Measurements from ENCODE around the gene TEDC2.

TEDC2 gene

DNA sequence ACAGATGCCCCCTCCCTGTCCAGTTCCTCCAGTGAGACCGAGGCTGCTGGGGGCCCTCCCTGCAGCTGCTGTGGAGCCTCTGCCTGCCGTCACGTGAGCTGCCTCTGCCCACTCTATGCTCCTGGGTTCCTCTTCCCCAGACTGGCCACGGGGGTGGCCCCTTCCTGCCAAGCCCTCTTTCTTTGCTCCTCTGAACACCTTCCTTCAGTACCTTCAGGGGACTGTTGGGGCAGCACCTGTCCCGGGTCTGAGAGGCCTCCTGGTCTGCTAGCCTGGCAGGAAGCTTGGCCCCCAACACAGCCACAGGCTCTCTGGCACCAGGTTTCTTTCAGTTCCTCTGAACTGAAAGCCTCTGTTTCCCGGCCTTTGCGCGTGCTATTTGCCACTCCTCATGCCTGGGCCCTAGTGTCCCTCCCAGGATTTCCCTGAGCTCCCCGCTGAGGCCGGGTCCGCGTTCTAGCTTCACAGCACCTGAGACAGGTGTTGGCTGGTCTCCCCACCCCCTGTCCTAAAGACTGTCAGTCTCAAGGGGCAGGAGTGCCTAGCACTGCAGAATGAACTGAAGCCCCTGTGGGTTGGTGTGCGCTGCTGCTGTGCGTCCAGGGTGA, 47.2 kb downstream of the TEDC2 start:
- Histone ChIP-seq H3K36me3 (ENCODE audit: control insufficient read depth, insufficient read depth, low read length) (no peaks in the 10 kb centered on the region), H3K9me3 (ENCODE audit: control insufficient read depth, insufficient read depth, low read length) (no peaks in the 10 kb centered on the region), H3K9ac (ENCODE audit: low read depth, low read length) (no peak overlapping the region), H3K4me1 (ENCODE audit: control insufficient read depth, insufficient read depth, low read length) (no peaks in the 10 kb centered on the region), H3K4me3 (ENCODE audit: low read depth, low read length) (no peak overlapping the region), H3K27me3 (ENCODE audit: control insufficient read depth, insufficient read depth, low read length) (no peaks in the 10 kb centered on the region)

DNA sequence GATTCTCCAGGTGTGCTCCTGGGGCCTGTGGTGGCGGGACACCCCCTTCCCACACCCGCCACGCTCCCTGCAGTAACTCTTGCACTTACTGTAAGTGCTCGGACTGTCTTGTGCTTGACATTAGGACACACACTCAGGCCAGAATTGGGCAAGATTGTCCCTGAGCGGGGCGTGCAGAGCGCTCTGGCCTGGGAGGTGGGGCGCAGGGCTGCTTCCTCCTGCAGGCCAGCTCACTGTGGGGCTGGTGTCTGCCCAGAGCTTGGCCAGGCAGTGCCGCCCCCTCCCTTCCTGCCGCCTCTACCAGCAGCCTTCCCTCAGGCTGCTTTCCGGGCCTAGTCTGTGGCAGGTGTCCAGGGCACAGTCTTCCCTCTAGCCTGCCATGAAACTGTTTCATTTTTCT, 47.8 kb downstream of the TEDC2 start:
- no peaks in the 10 kb centered on the region for H3K9me3 ChIP-seq (ENCODE audit: control insufficient read depth, insufficient read depth, low read length)
- no peak overlapping the region for H3K4me3 ChIP-seq (ENCODE audit: low read depth, low read length)
- H3K4me1 ChIP-seq (ENCODE audit: control insufficient read depth, insufficient read depth, low read length): peaks cover under 1% of the 10 kb centered on the region
- H3K9ac ChIP-seq (ENCODE audit: low read depth, low read length): no peak overlapping the region
- no peaks in the 10 kb centered on the region for H3K27me3 ChIP-seq (ENCODE audit: control insufficient read depth, insufficient read depth, low read length)
- no peaks in the 10 kb centered on the region for H3K36me3 ChIP-seq (ENCODE audit: control insufficient read depth, insufficient read depth, low read length)

DNA sequence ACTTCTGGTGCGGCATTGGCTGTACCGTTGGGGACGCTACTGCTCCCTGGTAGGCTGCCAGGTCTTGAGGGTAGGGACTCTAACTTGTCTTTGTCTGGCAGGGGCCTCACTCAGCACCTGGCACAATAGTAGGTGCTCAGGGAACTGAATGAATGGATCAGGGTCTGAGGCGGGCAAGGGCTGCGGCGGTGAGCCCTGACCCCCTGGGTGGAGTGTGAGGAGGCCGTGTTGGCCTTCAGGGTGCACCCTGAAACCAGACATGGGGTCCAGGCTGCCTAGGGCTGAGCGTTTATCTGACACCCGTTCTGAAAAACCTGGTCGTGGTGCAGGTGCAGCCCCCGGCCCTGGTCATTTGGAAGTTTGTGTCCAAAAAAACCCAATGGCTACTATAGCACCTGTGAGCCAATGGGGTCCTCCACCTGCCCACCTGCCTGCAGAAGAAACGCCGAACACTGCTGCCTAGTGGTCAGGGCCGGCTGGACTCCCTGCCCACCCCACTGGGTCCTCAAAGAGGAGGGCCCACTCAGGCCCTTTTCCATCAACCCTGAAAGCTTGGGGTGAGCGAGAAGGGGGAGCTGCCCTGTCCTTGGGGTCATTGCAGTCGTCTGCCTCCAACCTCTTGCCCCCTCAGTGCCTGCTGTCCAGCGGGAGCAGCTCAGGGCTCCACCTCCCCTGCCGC, 49.0 kb downstream of the TEDC2 start:
- no peak overlapping the region for H3K9ac ChIP-seq (ENCODE audit: low read depth, low read length)

DNA sequence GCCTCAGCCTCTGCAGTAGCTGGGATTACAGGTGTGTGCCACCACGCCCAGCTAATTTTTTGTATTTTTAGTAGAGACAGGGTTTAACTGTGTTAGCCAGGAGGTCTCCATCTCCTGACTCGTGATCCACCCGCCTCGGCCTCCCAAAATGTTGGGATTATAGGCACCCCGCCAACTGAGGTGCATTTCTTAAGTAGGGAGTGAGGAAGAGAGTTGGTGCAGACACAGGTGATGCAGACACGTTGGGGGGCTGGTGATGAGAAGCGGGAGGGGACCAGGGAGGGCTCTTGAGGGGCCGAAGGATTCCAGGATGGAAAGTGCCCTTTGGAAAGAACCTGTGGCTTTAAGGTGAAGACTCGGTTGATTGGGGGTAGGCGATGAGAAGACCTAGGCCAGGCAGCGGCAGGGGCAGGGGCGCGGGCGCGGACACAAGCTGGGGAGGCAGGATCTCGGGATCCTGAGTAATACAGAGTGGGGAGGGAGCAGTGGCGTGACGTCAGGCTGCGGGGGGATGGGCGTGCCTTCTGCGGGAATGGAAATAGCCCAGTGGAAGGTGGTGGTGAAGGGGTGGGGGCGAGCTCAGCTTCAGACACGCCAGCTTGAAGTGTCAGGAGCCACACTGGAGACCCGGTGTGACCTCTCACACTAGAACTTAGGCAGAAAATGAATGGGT, 51.4 kb downstream of the TEDC2 start:
- H3K27me3 ChIP-seq (ENCODE audit: control insufficient read depth, insufficient read depth, low read length): no peaks in the 10 kb centered on the region
- peaks cover 7% of the 10 kb centered on the region for H3K4me1 ChIP-seq (ENCODE audit: control insufficient read depth, insufficient read depth, low read length)
- no peaks in the 10 kb centered on the region for H3K36me3 ChIP-seq (ENCODE audit: control insufficient read depth, insufficient read depth, low read length)
- no peaks in the 10 kb centered on the region for H3K9me3 ChIP-seq (ENCODE audit: control insufficient read depth, insufficient read depth, low read length)
- no peak overlapping the region for H3K4me3 ChIP-seq (ENCODE audit: low read depth, low read length)
- no peak overlapping the region for H3K9ac ChIP-seq (ENCODE audit: low read depth, low read length)

More for the DNA sequence above, 49.0 kb downstream of the TEDC2 start:
- Histone ChIP-seq H3K4me1 (ENCODE audit: control insufficient read depth, insufficient read depth, low read length) (peaks cover 6% of the 10 kb centered on the region), H3K9me3 (ENCODE audit: control insufficient read depth, insufficient read depth, low read length) (no peaks in the 10 kb centered on the region), H3K36me3 (ENCODE audit: control insufficient read depth, insufficient read depth, low read length) (no peaks in the 10 kb centered on the region), H3K4me3 (ENCODE audit: low read depth, low read length) (no peak overlapping the region), H3K27me3 (ENCODE audit: control insufficient read depth, insufficient read depth, low read length) (no peaks in the 10 kb centered on the region)

DNA sequence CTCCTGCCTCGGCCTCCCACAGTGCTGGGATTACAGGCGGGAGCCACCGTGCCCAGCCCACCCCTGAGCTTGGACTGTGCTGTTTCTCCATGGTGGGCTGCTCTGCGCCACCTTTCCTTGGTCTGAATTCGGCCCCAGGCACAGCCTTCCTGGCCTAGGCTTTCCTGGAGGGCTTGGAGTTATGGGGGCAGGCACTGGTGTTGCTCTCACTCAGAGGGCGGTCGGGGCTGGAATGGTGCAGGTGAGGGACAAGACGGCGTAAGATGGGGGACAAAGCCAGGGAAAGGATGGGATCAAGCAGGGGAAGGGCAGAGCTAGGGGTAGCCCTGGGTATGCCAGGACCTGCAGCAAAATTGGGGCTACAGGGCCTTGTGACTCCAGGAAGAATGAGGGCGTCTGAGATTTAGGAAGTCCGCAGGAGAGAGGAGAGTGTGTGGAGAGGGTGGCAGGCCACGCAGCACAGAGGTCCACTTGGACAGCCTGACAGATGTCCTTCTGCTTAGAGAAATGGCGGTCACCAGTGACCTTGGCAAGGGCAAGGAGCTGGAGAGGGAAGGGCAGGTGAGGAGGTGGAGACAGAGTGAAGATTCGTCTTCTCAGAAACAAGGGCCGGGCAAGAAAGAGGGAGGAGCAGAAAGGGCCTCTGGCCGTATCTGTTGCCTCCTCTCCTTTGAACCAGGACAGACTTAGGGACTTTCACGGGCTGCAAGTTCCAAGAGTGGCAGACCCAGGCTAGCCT, 52.3 kb downstream of the TEDC2 start:
- no peaks in the 10 kb centered on the region for H3K9me3 ChIP-seq (ENCODE audit: control insufficient read depth, insufficient read depth, low read length)
- no peaks in the 10 kb centered on the region for H3K36me3 ChIP-seq (ENCODE audit: control insufficient read depth, insufficient read depth, low read length)
- H3K27me3 ChIP-seq (ENCODE audit: control insufficient read depth, insufficient read depth, low read length): no peaks in the 10 kb centered on the region
- H3K9ac ChIP-seq (ENCODE audit: low read depth, low read length): no peak overlapping the region
- H3K4me3 ChIP-seq (ENCODE audit: low read depth, low read length): no peak overlapping the region
- H3K4me1 ChIP-seq (ENCODE audit: control insufficient read depth, insufficient read depth, low read length): peaks cover 8% of the 10 kb centered on the region

DNA sequence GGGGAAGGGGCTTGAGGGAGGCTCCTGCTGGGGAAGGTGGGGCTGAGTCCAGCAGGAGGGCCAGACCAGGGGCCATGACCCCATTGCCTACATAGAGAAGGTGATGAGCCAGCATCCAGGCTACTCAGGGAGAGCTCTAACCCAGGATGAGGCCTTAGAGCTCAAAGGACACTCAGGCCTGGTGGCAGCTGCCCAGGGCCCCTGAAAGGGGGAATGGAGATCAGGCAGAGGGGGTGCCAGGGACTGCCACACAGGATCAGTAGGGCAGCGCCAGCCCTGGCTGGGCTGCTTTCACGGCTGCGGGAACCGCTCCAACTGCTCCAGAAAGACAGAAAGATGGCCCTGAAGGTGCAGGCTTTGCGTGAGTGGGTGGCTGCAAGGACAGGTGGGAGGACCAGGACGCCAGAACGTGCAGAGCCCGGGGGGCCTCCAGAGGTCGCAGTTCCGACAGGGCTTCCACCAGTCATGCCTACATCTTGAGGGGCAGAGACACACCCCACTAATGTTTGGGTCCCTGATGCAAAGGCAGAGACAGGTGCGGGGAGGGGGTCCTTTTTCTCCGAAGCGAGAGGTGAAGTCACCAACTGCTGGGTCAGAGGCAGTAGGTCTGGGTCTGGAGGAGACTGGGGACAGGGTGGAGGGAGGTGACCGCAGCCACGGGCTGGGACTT, 53.0 kb downstream of the TEDC2 start:
- H3K4me3 ChIP-seq (ENCODE audit: low read depth, low read length): peak overlapping the region; percentile 71
- peak overlapping the region; percentile 81 for H3K9ac ChIP-seq (ENCODE audit: low read depth, low read length)
- H3K9me3 ChIP-seq (ENCODE audit: control insufficient read depth, insufficient read depth, low read length): no peaks in the 10 kb centered on the region
- peaks cover 8% of the 10 kb centered on the region for H3K4me1 ChIP-seq (ENCODE audit: control insufficient read depth, insufficient read depth, low read length)
- no peaks in the 10 kb centered on the region for H3K36me3 ChIP-seq (ENCODE audit: control insufficient read depth, insufficient read depth, low read length)
- H3K27me3 ChIP-seq (ENCODE audit: control insufficient read depth, insufficient read depth, low read length): no peaks in the 10 kb centered on the region

DNA sequence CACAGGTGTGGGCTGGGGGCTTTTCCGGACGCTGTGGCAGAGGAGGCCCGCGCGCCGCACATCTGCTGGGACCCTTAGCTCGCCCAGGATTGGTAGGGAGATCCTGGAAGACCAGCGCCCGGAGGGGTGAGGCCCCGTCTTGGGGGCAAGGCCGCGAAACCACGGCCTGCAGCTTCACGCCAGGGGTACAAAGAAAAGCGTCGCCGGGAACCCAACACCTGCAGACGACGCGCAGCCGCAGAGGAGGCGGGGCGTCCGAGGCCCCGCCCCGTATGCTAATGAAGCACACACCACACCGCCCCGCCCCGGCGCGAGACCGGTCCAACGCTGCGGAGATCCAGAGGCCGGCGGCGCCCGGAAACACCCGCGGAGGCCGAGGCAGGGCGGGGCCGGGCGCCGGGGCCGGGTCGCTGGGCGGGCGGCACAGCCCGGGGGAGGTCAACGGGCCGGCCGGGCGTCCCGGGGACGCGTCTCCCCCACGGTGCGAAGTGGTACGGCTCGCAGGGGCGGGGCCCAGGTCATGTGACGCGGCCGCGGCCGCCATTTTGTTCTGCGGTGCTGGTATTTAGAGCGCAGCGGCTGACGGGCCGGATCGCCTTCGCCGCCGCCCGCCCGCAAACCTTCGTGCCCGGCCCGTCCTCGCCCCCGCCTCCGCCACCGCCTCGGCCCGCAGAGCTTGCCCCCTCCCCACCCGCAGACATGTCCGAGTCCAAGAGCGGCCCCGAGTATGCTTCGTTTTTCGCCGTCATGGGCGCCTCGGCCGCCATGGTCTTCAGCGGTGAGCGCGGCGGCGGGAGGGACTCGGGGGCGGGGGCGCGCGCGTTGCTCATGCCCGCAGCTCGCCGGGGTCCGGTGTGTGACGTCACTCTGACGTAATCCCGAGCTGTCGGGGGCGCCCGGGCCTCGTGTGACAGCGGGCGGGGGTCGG, 53.8 kb downstream of the TEDC2 start, which contains the start of gene ATP6V0C:
ATP6V0C (plus strand) TSS at position 548 of the 928 bp plus-strand sequence; CDS start at position 700, 152 bp downstream.
- H3K9me3 ChIP-seq (ENCODE audit: control insufficient read depth, insufficient read depth, low read length): no peaks in the 10 kb centered on the region
- peak within 1 kb of the TSS; percentile 87 for H3K9ac ChIP-seq (ENCODE audit: low read depth, low read length)
- H3K27me3 ChIP-seq (ENCODE audit: control insufficient read depth, insufficient read depth, low read length): no peaks in the 10 kb centered on the region
- no peaks in the 10 kb centered on the region for H3K36me3 ChIP-seq (ENCODE audit: control insufficient read depth, insufficient read depth, low read length)
- H3K4me1 ChIP-seq (ENCODE audit: control insufficient read depth, insufficient read depth, low read length): peaks cover 8% of the 10 kb centered on the region
- H3K4me3 ChIP-seq (ENCODE audit: low read depth, low read length): peak within 1 kb of the TSS; percentile 84

Measured in iPS-15b (cell line).